HCT116 (cell line): ENCODE data around the gene SKI. TPM values are rescaled to one million over a fixed set of nuclear protein-coding genes. Genes with fewer than 3 reads are reported as not detected.
"Not testable (repeated sequence)": the region's sequence is repeated elsewhere in the genome, so short reads cannot be mapped to it uniquely, and the experiment has no call there.

Source experiments
- ATAC-seq: fragments of 200-7000 bp; cut with Tn5 transposase; 2 replicates; pipeline ENCODE4 v1.9.1; 2020; ENCODE audit warnings: mild to moderate bottlenecking, moderate library complexity
- BruUV-seq: library from RNA; stranded (reverse); fragments of 400-500 nt; replicated peaks from 2 replicates; lab custom pipeline; 2021; lab: Mats Ljungman, UMichigan
- CTCF ChIA-PET: fragments of 300-600 bp; sonication (Branson Sonifier 250); formaldehyde crosslinking; loops from one replicate; lab custom pipeline; 2021; ENCODE audit warnings: antibody characterized with exemption; lab: Charles Lee
- POLR2A ChIA-PET: fragments of 300-600, 350-600 bp; sonication (Branson Sonifier 250); formaldehyde crosslinking; loops from one replicate; lab custom pipeline; 2021; ENCODE audit warnings: antibody characterized with exemption; lab: Charles Lee
- RAD21 ChIA-PET, 2 experiments: fragments of 300-600 bp; sonication (Branson Sonifier 250); formaldehyde crosslinking; loops; one replicate each; lab custom pipeline; 2023; ENCODE audit warnings: low total read pairs in 2 of 2; ENCODE audit not compliant: uncharacterized antibody in 2 of 2, unreplicated experiment in 2 of 2, low non-redundant PET in 1 of 2; lab: Charles Lee
- DNase-seq: peaks from one replicate; pipeline ENCODE4 v3.0.0-alpha.2; 2010; ENCODE audit warnings: low read depth, low spot score
- H2AFZ ChIP-seq: fragments of 200-600 bp; shearing (Covaris generic), sonication (generic); 2 replicates; pipeline ENCODE4 v1.6.1; 2017; ENCODE audit warnings: low read depth, mixed run types, mixed read lengths, antibody characterized with exemption, low read length; ENCODE audit not compliant: poor library complexity, severe bottlenecking
- H3K27ac ChIP-seq: 2 replicates; pipeline ENCODE4 v1.5.1; 2012; ENCODE audit warnings: low read depth, low read length
- H3K27me3 ChIP-seq: fragments of 200-600 bp; sonication (generic); 2 replicates; pipeline ENCODE4 v1.6.1; 2016; ENCODE audit warnings: mixed run types, low read length, mixed read lengths; ENCODE audit not compliant: insufficient read depth
- H3K36me3 ChIP-seq, 2 experiments: fragments of 200-500 bp in 1 of 2; fragments of 200-600 bp in 1 of 2; sonication (Bioruptor generic) in 1 of 2; sonication (generic) in 1 of 2; 2 replicates each; pipeline versions ENCODE4 v1.5.1 to v1.6.1; 2014 to 2016; ENCODE audit warnings: low read length in 2 of 2, inconsistent platforms in 1 of 2, mixed read lengths in 1 of 2, mixed run types in 1 of 2; ENCODE audit not compliant: insufficient read depth in 2 of 2, control insufficient read depth in 1 of 2
- H3K4me1 ChIP-seq, 2 experiments: fragments of 200-600 bp in 1 of 2; sonication (generic) in 1 of 2; 2 replicates each; pipeline versions ENCODE4 v1.5.1 to v1.6.1; 2012 to 2017; ENCODE audit warnings: low read length in 2 of 2, inconsistent platforms in 1 of 2, mild to moderate bottlenecking in 1 of 2, mixed read lengths in 1 of 2, mixed run types in 1 of 2, moderate library complexity in 1 of 2; ENCODE audit not compliant: insufficient read depth in 2 of 2, control insufficient read depth in 1 of 2
- H3K4me2 ChIP-seq: fragments of 200-600 bp; sonication (generic); 2 replicates; pipeline ENCODE4 v1.6.1; 2017; ENCODE audit warnings: mixed run types, low read length, mixed read lengths
- H3K4me3 ChIP-seq, 2 experiments: fragments of 200-600 bp in 1 of 2; sonication (generic) in 1 of 2; replicated peaks in 1 of 2; 2 replicates each; pipeline ENCODE4 v1.5.1; 2011 to 2016; ENCODE audit warnings: low read length in 2 of 2, control low read depth in 1 of 2, low read depth in 1 of 2, mild to moderate bottlenecking in 1 of 2, mixed read lengths in 1 of 2, mixed run types in 1 of 2
- H3K79me2 ChIP-seq: fragments of 200-600 bp; sonication (generic); 2 replicates; pipeline ENCODE4 v1.6.1; 2017; ENCODE audit warnings: mild to moderate bottlenecking, mixed run types, low read length, moderate library complexity, mixed read lengths; ENCODE audit not compliant: insufficient read depth
- H3K9ac ChIP-seq: fragments of 200-600 bp; sonication (generic); 2 replicates; pipeline ENCODE4 v1.6.1; 2016; ENCODE audit warnings: low read length, mixed read lengths
- H3K9me2 ChIP-seq: fragments of 200-600 bp; sonication (generic), shearing (Covaris generic); 2 replicates; pipeline ENCODE4 v1.6.1; 2017; ENCODE audit warnings: mixed run types, mild to moderate bottlenecking, moderate library complexity; ENCODE audit not compliant: insufficient read depth
- H3K9me3 ChIP-seq, 2 experiments: fragments of 200-500 bp in 1 of 2; fragments of 200-600 bp in 1 of 2; sonication (Bioruptor generic) in 1 of 2; sonication (generic) in 1 of 2; 2 replicates each; pipeline ENCODE4 v1.6.1; 2014 to 2017; ENCODE audit warnings: low read length in 2 of 2, mixed read lengths in 2 of 2, inconsistent platforms in 1 of 2, low read depth in 1 of 2, mild to moderate bottlenecking in 1 of 2, mixed run types in 1 of 2, moderate library complexity in 1 of 2; ENCODE audit not compliant: control insufficient read depth in 1 of 2, insufficient read depth in 1 of 2
- H4K20me1 ChIP-seq: fragments of 200-600 bp; sonication (generic), shearing (Covaris generic); 2 replicates; pipeline ENCODE4 v1.6.1; 2017; ENCODE audit warnings: mixed run types, mild to moderate bottlenecking, moderate library complexity; ENCODE audit not compliant: insufficient read depth
- ELF1 ChIP-seq: IDR thresholded peaks from 2 replicates; pipeline ENCODE4 v1.6.1; 2012; ENCODE audit warnings: low read depth, borderline replicate concordance
- EZH2 ChIP-seq: fragments of 200-600 bp; sonication (generic); IDR thresholded peaks from 2 replicates; pipeline ENCODE4 v1.6.1; 2017; ENCODE audit warnings: antibody characterized with exemption, mixed run types
- JUND ChIP-seq: IDR thresholded peaks from 2 replicates; pipeline ENCODE4 v1.6.1; 2012
- POLR2A ChIP-seq: IDR thresholded peaks from 2 replicates; pipeline ENCODE4 v1.7.0; 2011; ENCODE audit warnings: borderline replicate concordance; ENCODE audit not compliant: insufficient read depth, insufficient read length; ENCODE audit errors: extremely low read depth
- POLR2AphosphoS5 ChIP-seq: IDR thresholded peaks from 2 replicates; pipeline ENCODE4 v1.6.1; 2011; ENCODE audit warnings: mild to moderate bottlenecking, low read depth, low read length, moderate library complexity
- RAD21 ChIP-seq: IDR thresholded peaks from 2 replicates; pipeline ENCODE4 v1.6.1; 2012; ENCODE audit warnings: low read depth, mild to moderate bottlenecking
- SIN3A ChIP-seq: IDR thresholded peaks from 2 replicates; pipeline ENCODE4 v1.6.1; 2012; ENCODE audit warnings: low read depth
- TCF7L2 ChIP-seq: IDR thresholded peaks from 2 replicates; pipeline ENCODE4 v1.7.0; 2011; ENCODE audit warnings: borderline replicate concordance, inconsistent platforms; ENCODE audit not compliant: insufficient read depth, insufficient read length; ENCODE audit errors: extremely low read depth
- YY1 ChIP-seq: IDR thresholded peaks from 2 replicates; pipeline ENCODE4 v1.6.1; 2011; ENCODE audit warnings: low read length, low read depth, moderate library complexity, mild to moderate bottlenecking; ENCODE audit not compliant: insufficient replicate concordance; ENCODE audit errors: extremely low read depth
- ZFX ChIP-seq: fragments of 450-650 bp; IDR thresholded peaks from 2 replicates; pipeline ENCODE4 v1.6.1; 2017
- ZNF274 ChIP-seq: fragments of 200-500 bp; sonication (Bioruptor generic); IDR thresholded peaks from 2 replicates; pipeline ENCODE4 v1.6.1; 2014; ENCODE audit warnings: mild to moderate bottlenecking, low read depth, low read length, inconsistent platforms
- intact Hi-C: fragments of 100-400 bp; cut with micrococcal nuclease; formaldehyde crosslinking; loops from 2 replicates; pipeline ENCODE4 v1.10.0; 2022
- total RNA-seq: library from RNA; stranded (reverse); gene quantifications from one replicate; pipeline ENCODE4 v1.2.1, GENCODE V29; 2021; ENCODE audit not compliant: unreplicated experiment
- TF ChIP-seq, protein P1 (sequence below): IDR thresholded peaks from 2 replicates; pipeline ENCODE4 v1.6.1; 2011; ENCODE audit warnings: mild to moderate bottlenecking, low read length, moderate library complexity; ENCODE audit not compliant: insufficient replicate concordance; ENCODE audit errors: extremely low read depth
- TF ChIP-seq, protein P2 (sequence below): IDR thresholded peaks from 2 replicates; pipeline ENCODE4 v1.6.1; 2012

SKI gene
- total RNA-seq, 1 experiment from 2014 or later: 56.2 TPM

DNA sequence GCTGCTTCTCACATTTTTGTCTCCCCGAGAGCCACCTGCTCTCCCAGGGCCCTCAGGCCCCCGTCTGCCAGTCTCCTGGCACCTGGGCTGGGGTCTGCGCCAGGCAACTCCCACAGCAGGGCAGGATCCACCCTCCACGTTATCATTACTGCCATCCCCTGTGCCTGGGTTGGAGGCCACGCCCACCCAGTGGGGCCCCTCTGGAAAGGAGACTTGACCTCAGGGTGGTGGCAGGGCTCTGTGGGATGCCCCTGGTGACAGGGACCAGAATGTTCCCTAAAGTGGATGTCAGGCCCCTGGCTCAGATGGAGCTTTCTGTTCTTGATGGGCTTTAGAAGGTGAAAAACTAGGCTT is 66.6 kb downstream of the SKI start:
- CTCF ChIA-PET: no interaction called here
- Histone ChIP-seq H3K79me2 (peaks cover 99% of the 10 kb centered on the region), H3K36me3 (no peaks in the 10 kb centered on the region), H3K27me3 (no peaks in the 10 kb centered on the region), H3K9me2 (no peaks in the 10 kb centered on the region), H3K9ac (no peak overlapping the region), H3K4me3 (no peak overlapping the region), H4K20me1 (peaks cover 8% of the 10 kb centered on the region; the same call in 1 of the 2 replicates), H3K4me1 (no peaks in the 10 kb centered on the region)
- POLR2A ChIA-PET: no interaction called here
- intact Hi-C loops: no loop called here
- RAD21 ChIA-PET: no interaction called here
- no peak for ATAC-seq
- TF ChIP-seq POLR2AphosphoS5 (no peak), JUND (no peak), SIN3A (no peak), ELF1 (no peak), ZFX (no peak)
- TF ChIP-seq, all 23 proteins: peak for 0
- no peak overlapping the region for H3K4me2 ChIP-seq
- H2AFZ ChIP-seq: no peak overlapping the region
- no TSS peak for BruUV-seq
- H3K9me3 ChIP-seq: no peaks in the 10 kb centered on the region
- H3K27ac ChIP-seq: no peak overlapping the region; the same call in 1 of the 2 replicates
- DNase-seq: no peak

DNA sequence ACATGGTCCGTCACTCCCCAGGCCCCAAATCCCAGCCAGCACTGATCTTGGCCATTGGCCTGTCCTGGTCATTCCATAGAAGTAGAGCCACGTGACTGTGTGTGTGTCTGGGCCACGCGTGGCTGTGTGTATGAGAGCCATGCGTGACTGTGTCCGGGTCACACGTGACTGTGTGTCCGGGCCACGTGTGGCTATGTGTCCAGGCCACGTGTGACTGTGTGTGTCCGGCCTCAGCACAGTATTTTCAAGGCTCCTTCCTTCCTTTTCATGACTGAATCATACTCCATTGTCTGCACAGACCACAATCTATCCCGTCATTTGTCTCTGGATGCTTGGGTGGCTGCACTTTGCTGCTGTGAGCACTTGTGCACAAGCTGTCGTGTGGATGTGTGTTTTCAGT is 67.4 kb downstream of the SKI start:
- POLR2A ChIA-PET: no interaction called here
- Histone ChIP-seq H3K9me2 (no peaks in the 10 kb centered on the region), H4K20me1 (0 out of 2 replicates have a peak, but pooled peaks cover 5% of the 10 kb centered on the region), H3K9ac (no peak overlapping the region), H3K27me3 (no peaks in the 10 kb centered on the region), H3K4me1 (no peaks in the 10 kb centered on the region), H3K36me3 (no peaks in the 10 kb centered on the region), H3K4me3 (no peak overlapping the region), H3K79me2 (peaks cover 99% of the 10 kb centered on the region), H2AFZ (no peak overlapping the region), H3K4me2 (no peak overlapping the region), H3K9me3 (no peaks in the 10 kb centered on the region), H3K27ac (no peak overlapping the region)
- BruUV-seq: no TSS peak
- ATAC-seq (no peak), DNase-seq (no peak)
- intact Hi-C loops: no loop called here
- CTCF ChIA-PET: no interaction called here
- RAD21 ChIA-PET: no interaction called here
- TF ChIP-seq, protein P1, sequence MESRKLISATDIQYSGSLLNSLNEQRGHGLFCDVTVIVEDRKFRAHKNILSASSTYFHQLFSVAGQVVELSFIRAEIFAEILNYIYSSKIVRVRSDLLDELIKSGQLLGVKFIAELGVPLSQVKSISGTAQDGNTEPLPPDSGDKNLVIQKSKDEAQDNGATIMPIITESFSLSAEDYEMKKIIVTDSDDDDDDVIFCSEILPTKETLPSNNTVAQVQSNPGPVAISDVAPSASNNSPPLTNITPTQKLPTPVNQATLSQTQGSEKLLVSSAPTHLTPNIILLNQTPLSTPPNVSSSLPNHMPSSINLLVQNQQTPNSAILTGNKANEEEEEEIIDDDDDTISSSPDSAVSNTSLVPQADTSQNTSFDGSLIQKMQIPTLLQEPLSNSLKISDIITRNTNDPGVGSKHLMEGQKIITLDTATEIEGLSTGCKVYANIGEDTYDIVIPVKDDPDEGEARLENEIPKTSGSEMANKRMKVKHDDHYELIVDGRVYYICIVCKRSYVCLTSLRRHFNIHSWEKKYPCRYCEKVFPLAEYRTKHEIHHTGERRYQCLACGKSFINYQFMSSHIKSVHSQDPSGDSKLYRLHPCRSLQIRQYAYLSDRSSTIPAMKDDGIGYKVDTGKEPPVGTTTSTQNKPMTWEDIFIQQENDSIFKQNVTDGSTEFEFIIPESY: no peak
- TF ChIP-seq ZFX (no peak), SIN3A (no peak), JUND (no peak), RAD21 (no peak), TCF7L2 (no peak), ZNF274 (no peak), EZH2 (no peak), POLR2AphosphoS5 (no peak), ELF1 (no peak), POLR2A (no peak), YY1 (no peak)
- TF ChIP-seq, protein P2, sequence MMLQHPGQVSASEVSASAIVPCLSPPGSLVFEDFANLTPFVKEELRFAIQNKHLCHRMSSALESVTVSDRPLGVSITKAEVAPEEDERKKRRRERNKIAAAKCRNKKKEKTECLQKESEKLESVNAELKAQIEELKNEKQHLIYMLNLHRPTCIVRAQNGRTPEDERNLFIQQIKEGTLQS: no peak

DNA sequence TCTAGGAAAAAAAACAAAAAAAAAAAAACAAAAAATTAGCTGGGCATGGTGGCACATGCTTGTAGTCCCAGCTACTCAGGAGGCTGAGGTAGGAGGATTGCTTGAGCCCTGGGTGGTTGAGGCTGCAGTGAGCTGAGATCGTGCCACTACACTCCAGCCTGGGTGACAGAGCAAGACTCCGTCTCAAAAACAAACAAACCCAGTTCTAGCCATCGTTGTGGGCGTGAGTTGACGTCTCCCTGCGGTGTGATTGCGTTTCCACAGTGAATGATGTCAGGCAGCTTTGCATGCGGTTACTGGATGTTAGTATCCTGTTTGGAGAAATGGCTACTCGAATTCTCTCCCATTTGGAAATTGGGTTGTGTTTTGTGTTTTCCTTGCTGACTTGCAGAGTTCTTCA is 68.1 kb downstream of the SKI start:
- H3K4me3 ChIP-seq, BruUV-seq, H2AFZ ChIP-seq, POLR2A ChIA-PET, DNase-seq, H3K36me3 ChIP-seq, intact Hi-C loops, H3K4me2 ChIP-seq, H4K20me1 ChIP-seq, H3K9me2 ChIP-seq, H3K4me1 ChIP-seq, H3K9me3 ChIP-seq, H3K27ac ChIP-seq, ATAC-seq, RAD21 ChIA-PET, H3K27me3 ChIP-seq, H3K9ac ChIP-seq: not testable (repeated sequence)
- peaks cover 99% of the 10 kb centered on the region for H3K79me2 ChIP-seq
- CTCF ChIA-PET: interaction anchor here (0.8 kb wide), 1 partner anchor 19 kb away, joined by 3 read pairs; no protein-coding TSS in a partner anchor
